MM.1S (cell line): ENCODE data around the gene VPS13C.

Experiments used
- DNase-seq: peaks from one replicate; pipeline ENCODE4 v3.0.0-alpha.2; 2015
- H2AFZ ChIP-seq: fragments of 300-600 bp; sonication (generic); 2 replicates; pipeline ENCODE4 v1.6.0; 2016; ENCODE audit warnings: antibody characterized with exemption, low read length
- H3F3A ChIP-seq: fragments of 300-600 bp; sonication (generic); 2 replicates; pipeline ENCODE4 v1.6.1; 2016; ENCODE audit warnings: mild to moderate bottlenecking, antibody characterized with exemption, low read length, moderate library complexity, mixed read lengths; ENCODE audit not compliant: insufficient read depth
- H3K27ac ChIP-seq: fragments of 300-600 bp; sonication (generic); 2 replicates; pipeline ENCODE4 v1.5.1; 2016; ENCODE audit warnings: mild to moderate bottlenecking, low read length
- H3K27me3 ChIP-seq: fragments of 300-600 bp; sonication (generic); replicated peaks from 2 replicates; pipeline ENCODE4 v1.6.0; 2016; ENCODE audit warnings: low read length; ENCODE audit not compliant: insufficient read depth
- H3K36me3 ChIP-seq: fragments of 300-600 bp; sonication (generic); replicated peaks from 2 replicates; pipeline ENCODE4 v1.6.1; 2016; ENCODE audit warnings: mild to moderate bottlenecking, low read length, mixed read lengths; ENCODE audit not compliant: insufficient read depth
- H3K4me1 ChIP-seq: fragments of 300-600 bp; sonication (generic); 2 replicates; pipeline ENCODE4 v1.6.1; 2016; ENCODE audit warnings: low read length, mixed read lengths
- H3K4me2 ChIP-seq: fragments of 300-600 bp; sonication (generic); 2 replicates; pipeline ENCODE4 v1.6.0; 2016; ENCODE audit warnings: low read depth, low read length
- H3K4me3 ChIP-seq: fragments of 300-600 bp; sonication (generic); 2 replicates; pipeline ENCODE4 v1.5.1; 2016; ENCODE audit warnings: low read length, mixed read lengths
- H3K79me2 ChIP-seq: fragments of 300-600 bp; sonication (generic); 2 replicates; pipeline ENCODE4 v1.6.1; 2016; ENCODE audit warnings: mixed run types, low read length, mixed read lengths
- H3K9ac ChIP-seq: fragments of 300-600 bp; sonication (generic); 2 replicates; pipeline ENCODE4 v1.6.1; 2016; ENCODE audit warnings: low read length, mixed read lengths
- H3K9me2 ChIP-seq: fragments of 300-600 bp; sonication (generic); replicated peaks from 2 replicates; pipeline ENCODE4 v1.6.1; 2016; ENCODE audit warnings: mild to moderate bottlenecking, low read length, mixed read lengths; ENCODE audit not compliant: insufficient read depth
- H3K9me3 ChIP-seq: fragments of 300-600 bp; sonication (generic); replicated peaks from 2 replicates; pipeline ENCODE4 v1.6.1; 2016; ENCODE audit warnings: mild to moderate bottlenecking, low read length, mixed read lengths; ENCODE audit not compliant: insufficient read depth
- H4K20me1 ChIP-seq: fragments of 300-600 bp; sonication (generic); 2 replicates; pipeline ENCODE4 v1.6.1; 2016; ENCODE audit warnings: mild to moderate bottlenecking, low read length, moderate library complexity, mixed read lengths; ENCODE audit not compliant: insufficient read depth
- CTCF ChIP-seq: fragments of 300-600 bp; sonication (generic); IDR thresholded peaks from 2 replicates; pipeline ENCODE4 v1.5.1; 2016; ENCODE audit warnings: antibody characterized with exemption, low read length, mixed read lengths
- EZH2 ChIP-seq: fragments of 300-600 bp; sonication (generic); optimal IDR thresholded peaks from 2 replicates; pipeline ENCODE3; 2017; ENCODE audit warnings: low read depth, mild to moderate bottlenecking, antibody characterized with exemption, low read length, mixed read lengths
- EZH2phosphoT487 ChIP-seq: fragments of 300-600 bp; sonication (generic); IDR thresholded peaks from 2 replicates; pipeline ENCODE4 v1.6.1; 2018; ENCODE audit warnings: antibody characterized with exemption, low read length

The VPS13C gene

GRCh38 chr15:61997786-61998185 lies 62.5 kb downstream of the VPS13C start:
- no peak overlapping the region for H3K4me2 ChIP-seq
- no peaks in the 10 kb centered on the region for H3K4me1 ChIP-seq
- no peaks in the 10 kb centered on the region for H4K20me1 ChIP-seq
- H3K9me2 ChIP-seq = no peaks in the 10 kb centered on the region
- no peak overlapping the region for H3K27ac ChIP-seq
- H3F3A ChIP-seq = no peaks in the 10 kb centered on the region
- no peak overlapping the region for H3K4me3 ChIP-seq
- no peaks in the 10 kb centered on the region for H3K27me3 ChIP-seq
- H3K36me3 ChIP-seq = no peaks in the 10 kb centered on the region
- H3K79me2 ChIP-seq = no peaks in the 10 kb centered on the region
- H2AFZ ChIP-seq = no peak overlapping the region
- no peak overlapping the region for H3K9ac ChIP-seq
- no peaks in the 10 kb centered on the region for H3K9me3 ChIP-seq
- TF ChIP-seq CTCF (no peak), EZH2phosphoT487 (no peak), EZH2 (no peak)
- no peak for DNase-seq

GRCh38 chr15:61996056-61996635 lies 64.1 kb downstream of the VPS13C start:
- H3K9me3 ChIP-seq = no peaks in the 10 kb centered on the region

GRCh38 chr15:61994216-61994615 lies 66.0 kb downstream of the VPS13C start:
- Histone ChIP-seq H3K27ac (no peak overlapping the region), H3K9me3 (no peaks in the 10 kb centered on the region), H3K4me1 (no peaks in the 10 kb centered on the region), H3K4me3 (no peak overlapping the region), H3K79me2 (no peaks in the 10 kb centered on the region), H2AFZ (no peak overlapping the region), H3K27me3 (no peaks in the 10 kb centered on the region), H4K20me1 (no peaks in the 10 kb centered on the region), H3K9me2 (no peaks in the 10 kb centered on the region), H3K9ac (no peak overlapping the region), H3K4me2 (no peak overlapping the region), H3F3A (no peaks in the 10 kb centered on the region), H3K36me3 (no peaks in the 10 kb centered on the region; the same call in 1 of the 2 replicates)
- DNase-seq = no peak
- TF ChIP-seq EZH2 (no peak), EZH2phosphoT487 (no peak), CTCF (no peak)

More at GRCh38 chr15:61996056-61996635, 64.1 kb downstream of the VPS13C start:
- Histone ChIP-seq H3K9ac (no peak overlapping the region), H2AFZ (no peak overlapping the region), H4K20me1 (no peaks in the 10 kb centered on the region), H3F3A (no peaks in the 10 kb centered on the region), H3K4me2 (no peak overlapping the region), H3K79me2 (no peaks in the 10 kb centered on the region), H3K4me1 (no peaks in the 10 kb centered on the region), H3K27me3 (no peaks in the 10 kb centered on the region), H3K4me3 (no peak overlapping the region), H3K36me3 (no peaks in the 10 kb centered on the region), H3K9me2 (no peaks in the 10 kb centered on the region), H3K27ac (no peak overlapping the region)
- TF ChIP-seq EZH2phosphoT487 (no peak), CTCF (no peak), EZH2 (no peak)
- no peak for DNase-seq
